Activated T-cell treated with anti-CD3 and anti-CD28 coated beads for 48 hours (primary cell): ENCODE measurements around the gene VIPR1.

Source experiments
- DNase-seq: peaks from one replicate; pipeline ENCODE4 v3.0.0-alpha.2; 2020; ENCODE audit warnings: low read depth

VIPR1 gene

DNA sequence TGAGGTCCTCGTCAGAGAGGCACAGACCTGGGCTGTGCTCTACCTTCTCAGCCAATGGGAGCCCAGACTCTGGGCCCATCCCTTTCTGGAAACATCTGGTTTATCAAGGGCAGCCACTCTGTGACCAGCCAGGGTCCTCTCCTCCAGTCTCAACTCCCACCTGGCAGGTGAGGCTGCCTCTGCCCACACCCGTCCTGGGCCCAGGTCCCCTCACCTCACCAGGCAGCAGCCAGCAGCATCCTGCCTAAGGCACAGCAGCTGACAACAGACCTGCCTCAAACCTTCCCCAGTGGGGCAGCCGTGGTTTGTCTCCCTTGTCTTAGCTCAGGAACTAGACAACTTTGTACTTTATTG lies 8.7 kb upstream of the VIPR1 start:
- DNase-seq, result no peak

DNA sequence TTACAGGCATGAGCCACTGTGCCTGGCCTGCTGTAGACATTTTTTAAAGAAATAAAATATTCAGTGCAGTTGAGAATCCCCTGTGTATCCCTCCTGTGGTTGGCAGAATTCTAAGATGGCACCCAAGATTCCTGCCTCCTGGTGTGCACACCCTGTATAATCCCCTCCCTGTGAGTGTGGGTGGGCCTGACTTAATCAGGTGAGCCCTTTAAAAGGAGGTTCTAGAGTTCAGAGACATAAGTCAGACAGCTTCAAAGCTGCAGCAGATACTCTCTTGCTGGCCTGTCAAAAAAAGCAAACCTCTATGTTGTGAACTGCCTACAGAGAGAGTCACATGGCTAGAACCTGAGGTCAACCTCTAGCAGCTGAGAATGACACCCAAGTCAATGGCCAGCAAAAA lies 7.0 kb upstream of the VIPR1 start:
- no peak for DNase-seq

DNA sequence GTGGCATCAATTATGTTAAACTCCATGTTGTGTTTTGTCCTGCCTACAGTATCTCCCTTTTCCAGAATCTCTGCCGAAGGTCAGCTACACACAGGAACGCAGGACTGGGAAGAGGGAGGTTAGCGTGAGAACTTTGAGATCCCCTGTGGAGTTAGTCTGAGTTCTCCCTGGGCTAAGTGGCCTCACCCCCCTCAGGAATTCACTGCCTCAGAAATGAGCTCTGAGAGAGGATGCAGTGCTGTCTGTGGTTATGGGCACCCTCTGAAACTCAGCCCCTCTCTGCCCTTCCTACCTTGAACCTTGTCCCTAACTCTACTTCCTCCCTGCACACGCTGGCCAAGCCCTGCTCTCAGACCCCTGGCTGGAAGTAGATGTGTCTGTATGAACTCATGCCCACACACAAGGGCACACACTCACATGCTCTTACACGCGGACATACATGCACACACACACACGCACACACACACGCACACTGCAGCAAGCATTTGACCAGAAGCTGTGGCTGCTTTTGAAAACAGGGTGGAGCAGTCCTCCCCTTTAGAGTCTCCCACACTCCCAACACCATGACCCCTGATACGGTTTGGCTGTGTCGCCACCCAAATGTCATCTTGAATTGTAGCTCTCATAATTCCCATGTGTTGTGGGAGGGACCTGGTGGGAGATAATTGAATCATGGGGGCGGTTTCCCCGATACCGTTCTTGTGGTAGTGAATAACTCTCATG lies 5.3 kb upstream of the VIPR1 start:
- DNase-seq, result no peak

DNA sequence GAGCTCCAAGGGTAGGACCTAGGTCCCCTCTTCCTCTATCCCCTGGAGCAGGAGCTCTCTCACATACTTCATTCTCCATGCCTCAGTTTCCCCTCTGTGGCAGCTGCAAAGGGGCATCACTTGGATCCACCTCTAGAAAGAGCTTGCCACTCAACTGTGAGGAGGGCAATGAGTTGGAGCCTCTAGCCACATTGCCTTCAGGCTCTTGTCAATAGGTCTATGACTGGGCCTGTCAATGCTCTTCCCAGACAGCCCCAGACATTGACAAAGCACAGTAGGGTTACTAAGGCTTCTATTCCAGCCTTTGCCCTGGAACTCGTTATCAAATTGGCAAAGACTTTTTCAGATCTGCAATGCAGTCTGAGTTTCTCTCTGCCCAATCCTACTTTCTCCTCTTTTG lies 4.4 kb upstream of the VIPR1 start:
- no peak for DNase-seq

DNA sequence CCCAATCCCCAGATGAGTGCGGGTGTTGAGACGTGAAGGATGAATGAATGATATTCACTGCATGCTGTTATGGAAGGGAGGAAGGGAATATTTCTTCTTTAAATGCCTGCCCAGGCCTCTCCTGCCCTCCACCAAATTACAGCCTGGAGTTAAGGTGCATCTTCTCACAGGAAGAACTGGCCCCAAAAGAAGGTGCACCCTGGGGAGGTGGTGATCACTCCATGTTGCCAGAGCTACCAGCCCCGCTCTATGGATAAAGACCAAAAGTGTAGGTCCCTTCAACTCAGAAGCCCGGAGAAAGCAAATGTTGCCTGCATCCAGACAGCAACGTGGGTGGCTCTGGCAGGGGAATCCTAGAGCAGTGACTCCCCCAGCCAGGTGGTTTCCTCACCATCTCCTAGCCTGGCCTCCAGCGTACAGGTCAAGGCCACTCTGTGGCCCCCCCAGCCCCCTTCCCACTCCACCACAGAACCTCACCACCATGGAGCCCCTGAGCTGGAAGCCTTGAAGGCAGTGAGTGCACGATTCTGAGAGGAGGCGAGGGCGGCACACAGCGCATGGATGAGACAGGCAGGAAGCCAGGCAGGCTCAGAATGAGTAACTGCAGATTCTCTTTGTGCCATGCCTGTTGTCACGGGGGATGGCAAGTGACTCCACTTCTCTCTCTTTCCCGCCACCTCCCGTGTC lies 3.5 kb upstream of the VIPR1 start:
- peak; percentile 4 for DNase-seq

DNA sequence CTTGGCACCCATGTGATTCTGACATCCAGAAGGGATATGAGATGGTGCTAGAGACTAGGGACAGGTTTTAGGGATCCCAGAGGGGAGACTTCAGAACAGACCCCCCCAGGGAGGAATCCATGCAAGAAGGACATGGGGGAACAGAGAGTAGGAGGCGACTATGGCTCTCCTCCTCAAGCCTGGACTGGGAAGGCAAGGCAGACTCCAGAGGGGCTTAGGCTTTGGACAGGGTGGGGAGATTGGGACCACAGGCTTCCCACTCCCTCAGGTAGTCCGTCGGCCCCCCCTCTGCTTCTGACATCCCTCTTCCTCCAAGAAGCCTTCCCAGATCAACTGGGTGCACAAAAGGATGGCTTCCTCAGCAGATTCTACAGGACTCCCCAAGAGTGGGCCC lies 3.0 kb upstream of the VIPR1 start:
- DNase-seq, result no peak

DNA sequence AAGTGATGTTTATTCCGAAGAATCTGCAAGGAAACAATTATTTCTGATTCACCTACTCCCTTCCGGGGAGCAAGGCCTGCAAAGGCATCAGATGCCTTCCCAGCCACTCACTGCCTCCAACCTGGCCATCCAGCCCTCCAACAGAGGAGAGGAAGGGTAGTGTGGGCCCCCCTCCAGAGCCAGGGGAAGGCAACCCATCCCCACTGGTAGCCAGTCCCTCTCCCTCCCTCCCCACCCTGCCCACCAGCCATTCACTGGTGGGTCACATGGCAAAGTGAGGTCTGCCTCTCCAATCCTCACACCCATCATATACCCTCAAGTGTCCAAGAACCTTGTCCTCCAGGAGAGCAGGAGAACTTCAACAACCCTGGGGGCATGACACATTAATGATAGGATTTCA lies 2.4 kb upstream of the VIPR1 start:
- no peak for DNase-seq

DNA sequence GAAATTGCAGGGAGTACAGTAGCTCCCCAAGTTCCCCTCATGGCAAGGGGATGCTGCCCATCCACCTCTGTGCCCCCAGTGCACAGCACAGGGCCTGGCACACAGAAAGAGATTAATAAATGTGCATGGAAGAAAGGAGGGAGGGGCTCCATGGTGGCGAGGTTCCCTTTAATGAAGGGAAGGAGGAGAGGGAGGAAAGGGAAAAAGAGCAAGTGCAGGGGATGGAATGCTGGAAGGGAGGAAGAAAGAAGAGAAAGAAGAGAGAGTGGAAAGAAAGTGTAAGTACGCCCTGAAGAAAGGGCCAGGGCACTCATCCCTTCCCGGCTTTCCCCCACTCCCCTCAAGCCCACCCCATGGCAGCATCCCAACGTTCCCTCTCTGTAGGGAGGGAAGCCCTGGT lies 1.5 kb upstream of the VIPR1 start:
- DNase-seq, result no peak

DNA sequence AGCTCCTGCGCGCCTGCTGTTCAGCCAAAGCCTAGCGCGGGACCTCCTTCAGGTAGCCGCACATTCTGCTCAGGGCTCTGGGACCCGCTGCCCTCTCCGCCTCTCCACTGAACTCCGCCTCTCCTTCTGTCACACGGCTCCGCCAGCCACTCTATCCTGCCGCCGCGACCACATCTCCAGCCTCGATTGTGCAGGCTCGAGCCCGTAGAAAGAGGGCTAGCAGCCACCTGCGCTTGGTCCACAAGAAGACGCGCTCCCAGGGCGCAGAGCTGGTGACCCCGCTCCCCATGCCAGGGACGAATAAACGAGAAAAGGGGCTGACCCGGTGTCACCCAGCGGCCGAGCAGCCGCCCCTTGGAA lies 1.1 kb upstream of the VIPR1 start:
- no peak for DNase-seq

DNA sequence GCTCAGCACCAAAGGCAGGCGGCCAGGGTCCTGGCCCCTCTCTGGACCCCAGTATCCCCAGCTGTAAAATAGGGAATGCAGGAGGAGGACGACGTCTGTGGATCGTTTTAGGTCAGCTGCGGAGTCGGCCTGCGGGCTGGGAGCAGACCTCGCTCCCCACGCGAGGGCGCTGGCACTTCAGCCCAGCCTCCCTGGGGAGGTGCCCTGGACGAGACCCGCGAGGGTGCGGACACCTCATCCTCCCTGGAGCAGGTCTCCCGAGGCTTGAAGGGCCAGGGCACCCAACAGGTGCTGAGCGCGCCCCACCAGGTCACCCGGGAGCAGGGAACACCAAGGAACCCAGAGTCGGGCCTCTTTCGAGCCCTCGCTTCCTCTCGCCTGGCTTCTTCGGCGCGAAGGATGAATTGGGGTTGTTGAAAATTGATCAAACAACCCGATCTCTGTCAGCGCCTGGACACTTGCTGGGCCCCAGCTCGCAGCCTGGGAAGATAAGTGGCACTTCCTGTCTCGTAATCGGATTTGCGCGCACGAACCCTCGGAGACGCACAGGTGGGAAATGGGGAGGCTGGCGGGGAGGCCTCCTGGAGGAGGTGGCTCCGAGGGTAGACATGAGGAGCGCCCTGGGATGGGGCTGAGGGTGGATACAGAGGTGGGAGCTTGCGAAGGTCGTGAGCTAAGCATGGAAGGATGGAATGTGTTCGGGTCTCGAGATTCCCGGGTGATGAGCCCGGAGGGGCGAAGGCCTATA lies 588 bp upstream of the VIPR1 start:
- DNase-seq, result peak; percentile 61

GRCh38 chr3:42503251-42503924 lies 945 bp downstream of the VIPR1 start:
- DNase-seq, result no peak

DNA sequence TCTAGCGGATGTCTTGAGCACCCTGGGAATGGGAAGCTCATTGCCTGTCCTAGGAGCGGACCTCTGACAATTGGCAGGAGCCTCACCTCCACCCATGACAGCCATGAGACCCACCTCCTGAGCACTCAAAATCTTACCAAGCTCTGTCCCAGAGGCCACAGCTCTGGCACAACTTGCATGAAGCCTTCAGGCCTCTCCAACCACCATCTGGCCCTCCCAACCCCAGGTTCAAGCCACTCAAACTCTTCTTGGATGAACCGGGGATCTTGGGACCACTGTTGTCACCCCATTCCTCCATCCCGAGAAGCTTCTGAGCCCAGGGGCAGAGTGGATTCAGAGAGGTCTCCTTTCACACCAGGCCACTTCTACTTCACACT lies 1.5 kb downstream of the VIPR1 start:
- no peak for DNase-seq

DNA sequence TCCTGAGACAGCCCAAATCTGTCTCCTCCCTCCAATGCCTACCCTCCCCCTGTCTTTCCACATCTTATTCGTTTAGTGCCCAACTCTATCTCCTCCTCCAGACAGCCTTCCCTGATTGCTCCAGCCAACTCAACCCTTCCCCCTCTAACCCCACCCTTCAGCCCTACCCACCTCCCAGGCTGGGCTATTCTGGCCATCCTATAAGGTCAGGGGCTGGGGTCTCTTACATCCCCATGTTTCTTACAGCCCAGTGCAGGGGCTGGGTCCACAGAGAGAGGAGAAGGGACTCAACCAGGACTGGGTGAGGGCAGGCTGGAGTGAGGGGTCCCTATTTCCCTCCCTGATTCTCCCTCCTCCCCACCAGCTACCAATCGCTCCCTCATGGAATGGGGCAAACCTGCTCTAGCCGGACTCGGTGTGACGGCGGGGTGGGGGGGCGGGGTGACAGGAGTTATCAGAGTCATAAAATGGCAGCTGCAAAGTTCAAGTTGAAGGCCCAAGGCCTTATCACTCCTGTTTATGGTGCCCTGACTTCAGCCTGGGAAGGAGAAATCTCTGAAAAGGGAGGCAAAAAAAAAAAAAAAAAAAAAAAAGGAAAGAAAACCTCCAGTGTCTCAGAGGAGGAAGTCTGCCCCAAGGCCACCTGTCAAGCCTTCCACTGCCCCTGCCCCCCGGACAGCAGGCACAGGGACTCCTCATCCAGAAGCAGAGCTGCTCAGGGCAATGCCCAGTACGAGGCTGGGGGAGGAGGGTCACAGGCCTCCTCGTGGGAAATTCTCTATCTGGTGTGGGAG lies 2.1 kb downstream of the VIPR1 start:
- DNase-seq, result no peak

DNA sequence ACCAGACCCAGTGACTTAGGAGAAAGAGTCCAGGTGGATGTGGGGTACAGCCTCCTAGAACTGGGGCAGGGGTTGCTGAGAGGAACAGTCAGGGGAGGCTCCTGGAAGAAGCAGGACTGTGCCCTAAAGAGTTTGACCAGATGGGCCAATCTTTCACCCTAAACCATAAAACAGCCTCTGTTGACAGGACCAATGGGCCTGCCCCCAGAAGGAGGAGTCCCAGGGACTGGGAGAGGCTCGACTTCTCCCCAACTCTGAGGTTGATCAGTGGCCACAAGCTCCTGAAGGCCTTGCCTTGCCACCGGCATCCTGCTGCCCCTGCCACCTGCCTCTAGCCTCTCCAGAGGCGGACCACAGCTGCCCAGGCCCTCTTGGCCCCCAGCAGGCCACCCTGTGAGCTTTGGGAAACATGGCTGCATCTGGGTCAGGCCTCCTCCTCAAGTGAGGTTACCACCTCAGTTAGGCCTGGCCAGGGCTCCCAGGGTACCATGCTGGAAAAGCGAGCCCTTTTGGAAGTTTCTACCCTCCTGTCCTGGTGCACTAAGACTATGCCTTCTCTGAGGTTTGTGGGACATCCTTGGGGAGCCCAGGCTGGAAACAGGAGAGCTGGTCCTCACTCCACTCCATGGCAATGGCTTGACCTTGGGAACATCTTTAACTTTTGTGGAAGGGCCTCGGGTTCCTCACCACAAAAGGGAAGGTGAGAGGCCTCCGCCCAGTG lies 2.8 kb downstream of the VIPR1 start:
- DNase-seq, result no peak

GRCh38 chr3:42505849-42506410 lies 3.5 kb downstream of the VIPR1 start:
- DNase-seq, result no peak

DNA sequence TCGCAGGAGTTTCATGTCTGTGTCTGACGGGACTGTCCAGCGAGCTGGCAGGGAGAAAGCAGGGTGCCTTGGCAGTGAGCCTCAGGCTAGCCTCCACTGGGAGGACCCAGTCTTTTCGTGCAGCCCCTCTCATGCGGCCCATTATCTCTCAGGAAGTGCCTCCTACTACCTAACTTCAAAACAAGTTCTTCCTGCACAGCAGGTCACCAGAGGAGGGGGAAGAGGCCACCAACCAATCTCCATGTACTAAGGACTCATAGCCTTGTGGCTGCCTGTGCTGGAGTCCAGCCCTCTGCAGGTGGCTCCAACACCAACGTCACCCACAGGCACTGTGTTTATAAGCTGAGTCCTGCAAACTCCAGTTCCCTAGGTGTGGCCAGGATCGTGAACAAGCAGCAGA lies 4.8 kb downstream of the VIPR1 start:
- no peak for DNase-seq

GRCh38 chr3:42507761-42508335 lies 5.4 kb downstream of the VIPR1 start:
- no peak for DNase-seq

GRCh38 chr3:42508562-42508961 lies 6.1 kb downstream of the VIPR1 start:
- no peak for DNase-seq

GRCh38 chr3:42509111-42509510 lies 6.7 kb downstream of the VIPR1 start:
- no peak for DNase-seq

GRCh38 chr3:42510325-42510724 lies 7.9 kb downstream of the VIPR1 start:
- DNase-seq, result no peak

DNA sequence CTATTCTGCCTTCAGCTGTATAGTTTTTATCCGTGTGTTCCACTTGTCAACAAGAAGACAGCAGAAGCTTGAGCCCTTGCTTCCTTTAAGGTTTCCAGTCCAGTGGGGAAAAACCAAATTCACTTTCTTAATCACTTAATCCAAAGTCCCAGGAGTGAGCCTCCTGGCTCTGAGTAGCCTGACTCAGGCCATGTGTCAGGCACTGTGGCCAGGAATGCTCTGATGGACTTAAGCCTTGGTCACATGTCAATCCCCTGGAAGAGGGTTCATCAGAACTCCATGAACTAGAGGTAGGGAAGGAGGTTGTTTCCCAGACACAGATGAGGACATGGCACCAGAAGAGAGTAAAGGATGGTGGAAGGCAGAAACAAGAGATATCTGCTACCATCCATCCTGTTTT lies 8.8 kb downstream of the VIPR1 start:
- DNase-seq, result no peak
